Activated CD8-positive, alpha-beta memory T cell treated with anti-CD3 and anti-CD28 coated beads, Interleukin-2, amount 10 ng/mL, durations not matched to agents 7 days and 5 days (primary cell): ENCODE measurements around the gene MYLK3. TPM values are rescaled to one million over a fixed set of nuclear protein-coding genes. Genes with fewer than 3 reads are reported as not detected.
A peak's percentile ranks its signal among the peaks of the same experiment; 100 is the strongest.
"Not testable (repeated sequence)": the region's sequence is repeated elsewhere in the genome, so short reads cannot be mapped to it uniquely, and the experiment has no call there.

Experiments
- ATAC-seq: fragments of 150-1000 bp; cut with Tn5 transposase; one replicate; pipeline ENCODE4 v1.10.0; 2021; ENCODE audit warnings: moderate library complexity
- CTCF ChIA-PET: fragments of 350-600 bp; sonication (Branson Sonifier 250); formaldehyde crosslinking; loops from one replicate; lab custom pipeline; 2021; ENCODE audit warnings: antibody characterized with exemption; lab: Charles Lee
- DNase-seq: peaks from one replicate; pipeline ENCODE4 v3.0.0-alpha.2; 2020
- H3K27ac Mint-ChIP-seq: one replicate; pipeline ENCODE4 v1.8.0; 2021; ENCODE audit warnings: mild to moderate bottlenecking, mixed read lengths
- H3K27me3 Mint-ChIP-seq: one replicate; pipeline ENCODE4 v1.8.0; 2021; ENCODE audit warnings: mixed read lengths
- H3K36me3 Mint-ChIP-seq: one replicate; pipeline ENCODE4 v1.8.0; 2021; ENCODE audit warnings: mild to moderate bottlenecking, mixed read lengths
- H3K4me1 Mint-ChIP-seq: one replicate; pipeline ENCODE4 v1.8.0; 2021; ENCODE audit warnings: mixed read lengths
- H3K4me3 Mint-ChIP-seq: one replicate; pipeline ENCODE4 v1.8.0; 2021; ENCODE audit warnings: mild to moderate bottlenecking, moderate library complexity, mixed read lengths
- H3K9me3 Mint-ChIP-seq: one replicate; pipeline ENCODE4 v1.8.0; 2022; ENCODE audit warnings: low read depth, mixed read lengths
- total RNA-seq, 2 experiments: library from RNA; stranded (reverse); gene quantifications; one replicate each; pipeline ENCODE4 v1.2.3, GENCODE V29; 2021

MYLK3 gene
- total RNA-seq, result not detected

DNA sequence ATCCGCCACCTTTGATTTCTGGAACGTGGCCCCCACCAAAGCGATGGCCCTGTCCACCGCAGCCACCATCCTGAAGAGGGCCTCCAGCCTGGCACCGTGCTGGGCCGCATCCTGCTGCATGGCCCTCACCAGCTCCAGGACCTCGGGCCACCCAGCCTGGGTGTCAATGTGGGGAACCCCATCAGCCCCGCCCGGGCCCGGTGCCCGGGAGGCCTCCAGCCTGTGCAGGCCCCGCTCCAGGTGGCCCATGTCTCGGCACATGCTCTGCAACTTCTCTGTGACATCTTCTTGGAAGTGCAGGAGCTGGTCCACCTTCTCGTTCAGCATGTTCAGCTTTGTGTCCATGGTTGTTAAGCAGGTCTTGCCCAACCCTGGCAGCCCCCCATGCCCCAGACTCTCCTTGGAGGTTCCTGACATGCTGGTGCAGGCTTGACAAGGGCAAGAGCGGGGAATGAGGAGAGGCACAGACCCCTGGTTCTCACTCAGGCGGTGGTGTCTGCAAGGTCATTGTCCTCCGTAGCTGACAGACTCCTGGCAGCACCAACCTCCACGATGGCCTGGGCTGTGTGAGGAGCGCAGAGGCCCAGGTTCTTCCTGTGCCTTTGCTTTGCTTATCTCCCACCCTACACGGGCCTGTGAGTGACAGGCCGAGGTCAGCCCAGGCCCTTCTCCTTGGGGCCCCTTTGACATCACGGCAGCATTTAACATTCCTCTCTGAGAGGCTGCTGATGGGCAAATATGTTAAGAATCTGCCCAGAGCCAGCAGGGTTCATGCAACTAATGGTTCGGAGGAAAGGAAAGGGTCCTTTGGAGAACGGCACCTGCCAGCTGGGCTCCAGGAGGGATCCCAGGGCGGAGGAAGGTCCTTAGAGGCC lies at the start of gene MYLK3:
Gene MYLK3, minus strand, starts transcription at position 568 of the 875 bp plus-strand sequence. Its CDS starts 151 bp downstream, at position 417.
- no peaks in the 10 kb centered on the region for H3K36me3 Mint-ChIP-seq
- CTCF ChIA-PET, result no interaction called here
- H3K27ac Mint-ChIP-seq, result no peak within 1 kb of the TSS
- no peak for ATAC-seq
- no peak for DNase-seq
- no peaks in the 10 kb centered on the region for H3K27me3 Mint-ChIP-seq
- H3K4me1 Mint-ChIP-seq, result peaks cover 5% of the 10 kb centered on the region
- no peak within 1 kb of the TSS for H3K4me3 Mint-ChIP-seq
- H3K9me3 Mint-ChIP-seq, result no peaks in the 10 kb centered on the region

DNA sequence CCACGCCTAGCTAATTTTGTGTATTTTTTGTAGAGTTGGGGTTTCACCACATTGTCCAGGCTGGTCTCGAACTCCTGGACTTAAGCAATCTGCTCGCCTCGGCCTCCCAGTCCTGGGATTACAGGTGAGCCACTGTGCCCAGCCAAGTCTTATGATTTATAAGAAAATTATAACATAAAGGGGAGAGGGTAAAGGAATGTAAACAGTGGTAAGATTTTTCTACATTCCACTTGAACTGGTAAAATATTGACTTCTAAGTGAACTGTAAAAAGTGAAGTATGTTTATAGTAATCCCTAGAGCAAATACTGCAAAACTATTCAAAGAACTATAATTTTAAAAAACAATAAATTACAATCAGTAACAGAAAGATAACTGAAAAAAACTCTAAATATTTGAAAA lies 49.4 kb upstream of the MYLK3 start:
- ATAC-seq (no peak), DNase-seq (no peak)
- Mint-ChIP-seq H3K4me1 (peaks cover 1% of the 10 kb centered on the region), H3K36me3 (peaks cover 32% of the 10 kb centered on the region), H3K4me3 (no peak overlapping the region), H3K27ac (no peak overlapping the region), H3K27me3 (no peaks in the 10 kb centered on the region), H3K9me3 (peaks cover 11% of the 10 kb centered on the region)
- CTCF ChIA-PET, result interaction anchor here (0.6 kb wide), 1 partner anchor 124 kb away, joined by 3 read pairs; no protein-coding TSS in a partner anchor

DNA sequence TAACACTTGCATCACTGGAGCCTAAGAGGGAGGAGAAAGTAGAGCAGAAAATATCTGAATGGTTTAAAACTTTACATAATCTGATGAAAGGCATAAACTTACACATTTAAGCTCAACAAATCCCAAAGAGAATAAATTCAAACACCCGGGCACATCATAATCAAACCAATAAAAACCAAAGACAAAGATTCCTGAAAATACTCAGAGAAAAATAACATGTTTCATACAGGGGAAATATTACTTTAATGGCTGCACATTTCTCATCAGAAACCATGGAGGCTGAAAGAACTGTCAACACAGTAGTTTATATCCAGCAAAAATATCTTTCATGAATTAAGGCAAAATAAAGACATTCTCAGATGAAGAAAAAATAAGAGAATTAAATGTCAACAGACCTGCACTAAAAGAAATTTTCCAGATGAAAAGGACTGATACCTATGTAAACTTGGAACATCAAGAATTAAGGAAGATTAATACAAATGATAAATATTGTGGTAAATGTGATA lies 48.7 kb upstream of the MYLK3 start:
- H3K27me3 Mint-ChIP-seq, result no peaks in the 10 kb centered on the region
- H3K4me1 Mint-ChIP-seq, result peaks cover 2% of the 10 kb centered on the region
- CTCF ChIA-PET, result interaction anchor here (1.2 kb wide), 1 partner anchor 10 kb away, joined by 4 read pairs; no protein-coding TSS in a partner anchor
- DNase-seq, result no peak
- H3K4me3 Mint-ChIP-seq, result no peak overlapping the region
- H3K27ac Mint-ChIP-seq, result no peak overlapping the region
- ATAC-seq, result no peak
- peaks cover 11% of the 10 kb centered on the region for H3K9me3 Mint-ChIP-seq
- H3K36me3 Mint-ChIP-seq, result peaks cover 35% of the 10 kb centered on the region

DNA sequence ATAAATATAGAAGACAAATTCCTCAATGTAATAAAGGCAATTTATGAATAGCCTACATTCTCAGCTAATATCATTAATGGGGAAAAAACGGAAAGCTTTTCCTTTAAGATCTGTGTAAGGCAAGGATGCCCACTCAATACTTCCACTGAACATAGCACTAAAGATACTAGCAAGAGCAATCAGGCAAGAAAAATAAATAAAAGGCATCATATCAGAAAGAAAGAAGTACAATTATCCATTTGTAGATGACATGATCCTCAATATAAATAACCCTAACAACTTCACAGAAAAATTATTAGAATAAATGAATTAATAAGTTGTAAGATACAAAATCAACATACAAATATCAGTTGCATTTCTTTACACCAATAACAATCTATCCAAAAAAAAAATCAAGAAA lies 45.7 kb upstream of the MYLK3 start:
- ATAC-seq (no peak), DNase-seq (no peak)
- peaks cover 35% of the 10 kb centered on the region for H3K36me3 Mint-ChIP-seq
- no peak overlapping the region for H3K4me3 Mint-ChIP-seq
- peaks cover 20% of the 10 kb centered on the region for H3K4me1 Mint-ChIP-seq
- no peak overlapping the region for H3K27ac Mint-ChIP-seq
- H3K9me3 Mint-ChIP-seq, result peaks cover 11% of the 10 kb centered on the region
- H3K27me3 Mint-ChIP-seq, result no peaks in the 10 kb centered on the region
- CTCF ChIA-PET, result no interaction called here

DNA sequence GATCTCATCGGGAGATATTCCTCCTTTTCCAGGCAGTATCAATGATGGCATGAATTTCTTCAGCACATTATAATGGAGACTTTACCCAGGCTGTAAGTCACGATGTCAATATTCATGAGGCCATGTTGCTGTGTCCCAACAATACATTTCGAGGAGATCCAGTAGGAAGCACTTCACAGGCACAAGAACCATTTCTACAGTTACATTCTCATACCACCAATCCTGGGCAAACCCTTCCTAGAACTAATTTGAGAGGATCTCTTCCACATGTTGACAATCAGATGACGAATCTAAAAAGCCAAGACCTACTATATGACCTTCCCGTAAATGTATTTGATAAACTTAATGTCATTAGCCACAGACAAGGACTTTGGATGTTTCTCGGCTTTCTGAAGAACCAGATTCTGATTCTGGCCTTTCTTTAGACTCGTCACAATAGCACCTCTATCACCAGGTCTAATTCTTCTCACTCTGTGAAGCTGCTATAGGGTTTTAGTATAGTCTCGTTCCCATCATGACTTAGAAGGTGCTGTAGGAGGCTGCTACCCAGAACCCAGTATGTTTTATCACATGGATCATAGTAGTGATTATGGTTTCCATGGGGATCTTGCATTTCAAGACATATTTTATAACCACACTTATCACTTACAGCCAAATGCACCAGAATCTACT lies 42.6 kb upstream of the MYLK3 start:
- Mint-ChIP-seq H3K27me3 (no peaks in the 10 kb centered on the region), H3K36me3 (peaks cover 28% of the 10 kb centered on the region), H3K27ac (no peak overlapping the region), H3K4me1 (peaks cover 20% of the 10 kb centered on the region), H3K9me3 (peaks cover 10% of the 10 kb centered on the region), H3K4me3 (peak overlapping the region; percentile 77)
- CTCF ChIA-PET, result interaction anchor here (0.7 kb wide), 1 partner anchor 36 kb away, joined by 3 read pairs; no protein-coding TSS in a partner anchor
- no peak for ATAC-seq
- DNase-seq, result no peak

DNA sequence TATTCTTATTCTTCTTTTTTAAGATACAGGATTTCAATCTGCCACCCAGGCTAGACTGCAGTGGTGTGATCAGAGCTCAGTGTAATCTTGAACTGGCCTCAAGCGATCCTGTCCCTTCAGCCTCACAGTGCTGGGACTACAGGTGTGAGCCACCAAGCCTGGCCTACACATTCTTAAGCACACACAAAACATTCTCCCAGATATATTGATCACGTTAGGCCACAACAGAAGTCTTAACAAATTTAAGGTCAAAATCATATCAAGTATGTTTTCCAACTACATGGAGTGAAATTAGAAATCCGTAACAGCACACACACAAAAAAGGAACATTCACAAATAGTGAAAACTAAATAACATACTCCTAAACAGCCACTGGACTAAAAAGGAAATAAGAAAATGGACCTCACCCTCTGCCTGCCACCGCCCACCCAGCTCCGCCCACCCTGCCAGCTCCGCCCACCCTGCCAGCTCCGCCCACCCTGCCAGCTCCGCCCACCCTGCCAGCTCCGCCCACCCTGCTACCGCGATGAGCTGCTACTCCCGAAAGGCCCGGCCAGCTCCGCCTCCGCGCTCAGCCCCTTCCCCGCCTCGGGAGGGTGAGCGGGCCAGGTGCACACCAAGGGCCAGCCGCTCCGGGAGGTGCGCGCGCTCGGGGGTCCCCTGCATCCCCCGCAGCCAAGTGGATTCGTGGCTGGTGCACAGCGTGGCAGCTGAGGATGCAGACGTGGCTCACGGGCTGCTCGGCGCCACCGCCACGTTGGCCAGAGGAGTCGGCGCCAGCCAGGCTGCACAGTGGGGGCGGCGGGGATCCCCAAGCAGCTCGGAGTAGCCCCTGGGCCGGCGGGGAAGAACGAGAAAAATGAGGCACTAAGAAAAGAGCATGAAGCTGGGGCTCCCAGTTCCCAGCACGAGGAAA lies 41.6 kb upstream of the MYLK3 start:
- H3K4me1 Mint-ChIP-seq, result peaks cover 23% of the 10 kb centered on the region
- peak overlapping the region; percentile 57 for H3K27ac Mint-ChIP-seq
- H3K9me3 Mint-ChIP-seq, result peaks cover 10% of the 10 kb centered on the region
- ATAC-seq (peak; percentile 100), DNase-seq (peak; percentile 86)
- H3K27me3 Mint-ChIP-seq, result no peaks in the 10 kb centered on the region
- peak overlapping the region; percentile 77 for H3K4me3 Mint-ChIP-seq
- CTCF ChIA-PET, result interaction anchor here (0.7 to 1.3 kb wide), 4 partner anchors 12 to 44 kb away, joined by 3 to 4 read pairs (median 4); no protein-coding TSS in a partner anchor
- peaks cover 19% of the 10 kb centered on the region for H3K36me3 Mint-ChIP-seq

DNA sequence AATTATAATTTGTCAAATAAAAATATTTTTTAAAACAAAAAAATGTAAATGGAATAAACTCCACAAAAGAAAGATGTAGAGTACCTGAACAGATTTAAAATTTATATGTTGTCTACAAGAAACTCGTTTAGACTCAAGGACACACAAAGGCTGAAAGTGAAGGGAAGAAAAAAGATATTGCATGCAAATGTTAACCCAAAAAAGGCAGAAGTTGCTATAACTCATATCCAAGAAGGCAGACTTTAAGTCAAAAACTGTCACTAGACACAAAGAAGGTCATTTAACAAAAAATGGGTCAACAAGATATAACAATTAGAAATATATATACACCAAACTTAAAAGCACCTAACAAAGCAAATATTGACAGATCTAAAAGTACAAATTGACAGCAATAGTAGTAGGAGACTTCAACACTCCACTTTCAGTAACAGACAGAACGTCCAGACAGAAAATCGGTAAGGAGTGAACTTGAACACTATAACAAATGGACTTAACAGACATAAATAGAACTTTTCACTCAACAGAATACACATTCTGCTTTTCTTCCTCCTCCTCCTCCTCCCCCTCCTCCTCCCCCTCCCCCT lies 40.8 kb upstream of the MYLK3 start:
- Mint-ChIP-seq H3K9me3 (peaks cover 7% of the 10 kb centered on the region), H3K27ac (no peak overlapping the region), H3K36me3 (peaks cover 15% of the 10 kb centered on the region), H3K27me3 (no peaks in the 10 kb centered on the region), H3K4me3 (peak overlapping the region; percentile 15), H3K4me1 (peaks cover 23% of the 10 kb centered on the region)
- CTCF ChIA-PET, result interaction anchor here (1.3 kb wide), 1 partner anchor 45 kb away, joined by 3 read pairs; no protein-coding TSS in a partner anchor
- no peak for DNase-seq
- ATAC-seq, result no peak

DNA sequence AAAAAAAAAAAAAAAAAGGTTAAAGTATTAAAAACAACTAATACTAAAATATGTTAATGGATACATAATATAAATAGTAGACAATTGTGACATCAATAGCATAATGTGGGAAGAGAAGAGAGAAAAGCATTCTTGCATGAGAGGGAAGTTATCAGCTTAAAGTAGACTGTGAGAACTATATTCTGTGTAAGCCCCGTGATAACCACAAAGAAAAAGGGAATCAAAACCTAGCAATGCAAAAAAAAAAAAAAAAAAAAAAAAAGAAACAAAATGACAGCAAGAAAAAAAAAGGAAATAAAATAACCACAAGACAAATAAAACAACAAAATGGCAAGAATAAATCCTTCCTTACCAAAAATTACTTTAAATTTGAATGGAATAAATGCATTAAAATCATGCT lies 39.8 kb upstream of the MYLK3 start:
- CTCF ChIA-PET, result interaction anchor here (1.4 kb wide), 1 partner anchor 41 kb away, joined by 3 read pairs; no protein-coding TSS in a partner anchor
- peaks cover 4% of the 10 kb centered on the region for H3K9me3 Mint-ChIP-seq
- no peak overlapping the region for H3K27ac Mint-ChIP-seq
- peaks cover 30% of the 10 kb centered on the region for H3K4me1 Mint-ChIP-seq
- H3K27me3 Mint-ChIP-seq, result no peaks in the 10 kb centered on the region
- DNase-seq (no peak), ATAC-seq (no peak)
- no peak overlapping the region for H3K4me3 Mint-ChIP-seq
- H3K36me3 Mint-ChIP-seq, result peaks cover 14% of the 10 kb centered on the region

DNA sequence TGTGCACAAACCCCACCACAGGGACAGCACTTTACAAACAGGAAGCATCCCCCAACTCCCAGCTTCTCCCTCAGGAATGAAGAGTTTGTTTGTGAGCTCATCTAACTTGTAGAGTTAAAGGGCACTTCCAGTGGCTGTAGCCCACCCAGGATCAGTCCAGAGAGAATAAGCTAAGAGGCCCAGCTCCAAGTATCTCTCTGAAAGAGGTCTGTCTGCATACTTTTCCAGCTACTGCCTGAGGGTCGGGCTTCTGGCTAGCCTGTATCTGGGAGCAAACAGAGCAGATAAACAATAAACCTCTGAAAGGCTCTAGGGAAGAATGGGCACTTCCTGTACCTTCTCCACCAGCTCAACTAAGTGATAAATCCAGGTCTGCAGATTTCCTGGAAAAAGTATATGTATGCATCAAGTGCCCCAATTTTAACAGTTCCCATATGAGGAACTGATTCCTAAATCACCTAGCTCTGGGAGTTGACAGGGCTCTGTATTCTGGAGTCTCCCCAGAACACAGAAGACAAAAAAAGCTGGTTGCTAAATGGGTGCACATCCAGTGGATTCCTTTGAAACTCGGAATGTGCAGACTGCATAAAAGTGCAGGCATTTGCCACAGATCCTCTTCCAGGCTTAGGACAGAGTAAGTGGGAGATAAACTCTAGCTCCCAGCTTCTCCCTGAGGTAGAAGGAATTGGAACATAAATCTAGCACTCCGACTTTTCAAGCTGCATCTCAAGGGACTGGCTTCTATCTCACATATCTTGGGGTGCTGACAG lies 37.1 kb upstream of the MYLK3 start:
- CTCF ChIA-PET, result interaction anchor here (0.7 kb wide), 1 partner anchor 177 kb away, joined by 3 read pairs; no protein-coding TSS in a partner anchor
- no peak for ATAC-seq
- no peak overlapping the region for H3K4me3 Mint-ChIP-seq
- H3K36me3 Mint-ChIP-seq, result peaks cover 7% of the 10 kb centered on the region
- H3K9me3 Mint-ChIP-seq, result peaks cover 4% of the 10 kb centered on the region
- DNase-seq, result no peak
- no peak overlapping the region for H3K27ac Mint-ChIP-seq
- peaks cover 20% of the 10 kb centered on the region for H3K4me1 Mint-ChIP-seq
- no peaks in the 10 kb centered on the region for H3K27me3 Mint-ChIP-seq

DNA sequence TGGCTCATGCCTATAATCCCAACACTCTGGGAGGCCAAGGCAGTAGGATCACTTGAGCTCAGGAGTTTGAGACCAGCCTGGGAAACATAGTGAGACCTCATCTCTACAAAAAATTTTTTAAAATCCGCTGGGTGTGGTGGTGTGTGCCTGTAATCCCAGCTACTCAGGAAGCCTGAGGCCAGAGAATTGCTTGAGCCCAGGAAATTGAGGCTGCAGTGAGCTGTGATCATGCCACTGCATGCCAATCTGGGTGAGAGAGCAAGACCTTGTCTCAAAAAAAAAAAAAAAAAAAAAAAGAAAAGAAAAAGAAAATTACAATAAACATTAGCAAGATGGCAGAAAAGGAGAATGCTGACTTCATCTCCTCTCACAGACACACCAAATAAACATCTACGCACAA lies 36.4 kb upstream of the MYLK3 start:
- not testable (repeated sequence) for ATAC-seq, DNase-seq, H3K27ac Mint-ChIP-seq, H3K9me3 Mint-ChIP-seq, H3K36me3 Mint-ChIP-seq, H3K4me3 Mint-ChIP-seq, H3K27me3 Mint-ChIP-seq
- H3K4me1 Mint-ChIP-seq, result peaks cover 16% of the 10 kb centered on the region
- CTCF ChIA-PET, result interaction anchor here (0.6 to 0.7 kb wide), 3 partner anchors 20 to 177 kb away, joined by 3 to 4 read pairs (median 3); no protein-coding TSS in a partner anchor

DNA sequence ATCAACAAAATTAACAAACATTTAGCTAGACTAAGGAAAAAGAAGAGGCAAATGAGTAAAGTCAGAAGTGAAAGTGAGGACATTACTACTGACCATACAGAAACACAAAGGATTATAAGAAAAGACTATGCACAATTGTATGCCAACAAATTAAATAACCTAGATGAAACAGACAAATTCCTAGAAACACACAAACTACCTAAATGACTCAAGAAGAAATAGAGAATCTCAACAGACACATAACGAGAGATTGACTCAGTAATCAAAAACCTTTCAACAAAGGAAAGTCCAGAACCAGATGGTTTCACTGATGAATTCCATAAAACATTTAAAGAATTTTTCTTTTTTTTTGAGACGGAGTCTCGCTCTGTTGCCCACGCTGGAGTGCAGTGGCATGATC lies 35.7 kb upstream of the MYLK3 start:
- CTCF ChIA-PET, result interaction anchor here (1.4 kb wide), 1 partner anchor 146 kb away, joined by 3 read pairs; no protein-coding TSS in a partner anchor
- DNase-seq (no peak), ATAC-seq (peak; percentile 16)
- Mint-ChIP-seq H3K4me1 (peaks cover 10% of the 10 kb centered on the region), H3K27ac (no peak overlapping the region), H3K9me3 (peaks cover 4% of the 10 kb centered on the region), H3K36me3 (peaks cover 7% of the 10 kb centered on the region), H3K27me3 (no peaks in the 10 kb centered on the region), H3K4me3 (no peak overlapping the region)
